Pancreas (tissue), 10 donors: Measurements from ENCODE around the gene PNPLA7. TPM values are rescaled to one million over a fixed set of nuclear protein-coding genes. Genes with fewer than 3 reads are reported as not detected.

Source experiments
- ATAC-seq, 4 donors: fragments of 200-7000 bp; cut with Tn5 transposase; one replicate each; pipeline versions ENCODE4 v1.8.0 to v1.9.1; 2020; ENCODE audit warnings: mild to moderate bottlenecking in 4 of 4, moderate library complexity in 4 of 4
- DNase-seq, 6 donors: peaks; one replicate each; pipeline ENCODE4 v3.0.0-alpha.2; 2020
- FAIRE-seq: peaks from 2 replicates; lab custom pipeline; 2012; peaks lifted over from hg19 to GRCh38; lab: Jason Lieb, UNC
- H3K27ac ChIP-seq, 4 donors: fragments of 200-600 bp; sonication (generic); 1 replicate in 3 of 4; 2 replicates in 1 of 4; pipeline versions ENCODE4 v1.5.0 to v1.8.0; 2020
- H3K27me3 ChIP-seq, 4 donors: fragments of 200-600 bp; one replicate each; pipeline ENCODE4 v1.8.0; 2021
- H3K36me3 ChIP-seq, 3 donors: fragments of 200-600 bp; sonication (generic) in 1 of 3; one replicate each; pipeline versions ENCODE4 v1.5.0 to v1.8.0; 2020 to 2021
- H3K4me1 ChIP-seq, 3 donors: fragments of 200-600 bp; one replicate each; pipeline ENCODE4 v1.8.0; 2021
- H3K4me3 ChIP-seq, 4 donors: fragments of 200-600 bp; sonication (generic) in 2 of 4; one replicate each; pipeline versions ENCODE4 v1.5.0 to v1.8.0; 2020 to 2021
- H3K9me3 ChIP-seq, 4 donors: fragments of 200-600 bp; one replicate each; pipeline ENCODE4 v1.8.0; 2021
- CTCF ChIP-seq, 4 donors: fragments of 200-600 bp; sonication (generic) in 3 of 4; IDR thresholded peaks; one replicate each; pipeline versions ENCODE4 v1.5.0 to v1.8.0; 2021; ENCODE audit warnings: antibody characterized with exemption in 4 of 4
- WGBS, 2 donors: extraction: QIAGEN DNeasy Blood & Tissue Kit; methylation state at CpG; one replicate each; pipeline ENCODE4 v1.1.7; 2013; 5-methylcytosine and 5-hydroxymethylcytosine counted together
- intact Hi-C, 3 donors: fragments of 100-400 bp; cut with DNase I; formaldehyde crosslinking; loops; one replicate each; pipeline versions ENCODE4 v1.11.1 to v1.14.2; 2022
- polyA plus RNA-seq, 2 donors: library from polyadenylated mRNA; stranded (reverse); fragments of 200-250 nt; gene quantifications; one replicate each; pipeline ENCODE4 v1.2.3, GENCODE V29; 2013
- total RNA-seq, 6 donors: library from RNA; stranded (reverse); fragmentation: NEBNext Ultra II Directional in 4 of 6; extraction: Animal tissue kit (Norgen Biotek cat#: 25700) in 4 of 6; gene quantifications; one replicate each; pipeline versions ENCODE4 v1.2.1 to v1.2.4, GENCODE V29; 2021 to 2023
- donor health status: healthy with polysubstance abuse.
- donor health status: DM: no; HTN: no; CAD: no; lungs with moderate emphysema.
- donor health status: DM: no; HTN: no; CAD: no.
- donor health status: control.
- donor health status: control.
- donor health status: Bipolar disorder and iron deficiency.
- donor health status: DM: yes; HTN: yes; CAD: no.
- donor health status: DM: no; HTN: no; CAD: no.
- donor health status: DM: no; HTN: no; CAD: no.
- donor health status: DM: yes; HTN: yes; CAD: no.

PNPLA7 gene
- total and polyA plus RNA-seq, 8 donors, result 7.1 to 71.8 (median 18.0) TPM

DNA sequence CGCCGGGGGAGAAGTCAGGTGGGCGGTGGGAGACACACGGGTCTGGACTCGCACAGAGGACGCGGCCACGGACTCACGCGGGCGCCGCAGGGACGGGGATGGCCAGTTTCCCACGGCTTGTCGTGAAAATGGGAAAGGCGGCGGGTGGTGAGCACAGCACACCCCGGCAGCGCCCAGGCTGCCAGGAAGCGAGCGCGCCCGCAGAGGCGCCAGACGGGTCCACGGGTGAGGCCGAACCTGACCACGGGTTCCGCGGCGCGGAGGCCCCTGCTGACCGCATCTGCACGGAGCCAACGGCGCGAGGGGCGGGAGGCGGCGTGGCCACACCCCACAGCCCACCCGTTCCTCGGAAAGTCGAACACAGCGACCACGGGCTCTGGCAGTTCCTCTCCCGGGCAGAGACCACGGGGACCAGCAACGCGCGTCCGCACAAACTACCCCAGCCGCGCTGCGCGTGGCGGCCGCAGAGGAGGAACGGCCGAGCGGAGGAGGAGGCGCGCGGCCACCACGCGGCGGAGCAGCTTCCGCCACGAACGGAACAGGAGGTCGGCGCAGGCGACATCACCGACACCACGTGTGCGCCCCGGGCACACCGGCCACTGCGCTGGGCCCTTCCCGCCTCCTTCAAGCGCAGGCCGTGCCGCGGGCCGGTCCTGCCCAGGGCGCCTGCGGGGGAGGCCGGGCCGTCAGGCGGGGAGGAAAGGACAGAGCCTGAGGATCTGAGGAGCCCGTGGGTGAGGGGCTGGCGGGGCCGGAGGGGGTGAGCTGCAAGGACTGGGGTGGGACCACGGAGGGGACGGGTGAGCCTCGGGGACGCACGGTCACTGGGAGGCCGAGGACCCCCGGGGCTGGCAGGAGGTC is 132.8 kb downstream of the PNPLA7 start:
- Histone ChIP-seq H3K4me1 (peaks cover 5 to 9% (median 8%) of the 10 kb centered on the region in 3 donors), H3K27me3 (no peaks in the 10 kb centered on the region), H3K27ac (no peak overlapping the region), H3K9me3 (no peaks in the 10 kb centered on the region), H3K36me3 (no peaks in the 10 kb centered on the region), H3K4me3 (peak overlapping the region in 3 of 4 donors; percentile 7 to 24 (median 22))
- WGBS, 2 donors, result 83 to 87% methylated on average over 90 to 99 of the region's 99 CpGs
- peak in 3 of 6 donors; percentile 41 to 68 (median 60) for DNase-seq
- FAIRE-seq, result no peak
- no peak for TF ChIP-seq CTCF (IDR thresholded peaks at IDR 0.05)
- intact Hi-C loops, result no loop called here
- ATAC-seq, result peak; percentile 17 to 73 (median 58)

DNA sequence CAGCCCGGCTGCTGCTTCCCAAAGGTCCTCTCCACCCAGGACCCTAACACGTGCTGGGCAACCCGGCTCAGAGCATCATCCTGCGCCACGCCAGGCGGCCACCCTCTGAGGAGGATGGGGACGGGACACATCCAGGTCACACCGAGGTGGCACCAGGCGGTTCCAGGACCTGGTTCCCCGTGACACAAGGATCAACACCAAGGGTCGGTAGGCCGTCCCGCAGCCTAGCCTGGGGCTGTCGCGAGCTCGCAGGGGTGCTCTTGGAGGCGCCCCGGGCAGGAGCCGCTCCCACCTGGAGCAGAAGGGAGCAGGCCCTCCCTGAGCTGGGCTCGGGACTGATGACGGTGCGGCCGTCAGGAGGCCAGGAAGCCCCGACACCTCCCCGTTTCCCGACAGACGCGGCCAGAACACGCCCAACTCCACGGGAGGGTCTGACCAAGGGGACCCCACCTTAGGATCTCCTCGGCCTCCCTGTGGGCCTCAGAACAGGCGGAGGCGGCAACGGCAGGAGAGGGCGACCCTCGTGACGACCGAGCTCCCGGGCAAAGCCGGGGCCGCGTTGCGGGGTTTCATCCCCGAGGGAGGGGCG is 133.5 kb downstream of the PNPLA7 start:
- intact Hi-C loops, result no loop called here
- FAIRE-seq (no peak), DNase-seq (peak in 2 of 6 donors; percentile 41 to 79), ATAC-seq (no peak)
- H3K4me3 ChIP-seq, result peak overlapping the region in 2 of 4 donors; percentile 22 to 24
- no peaks in the 10 kb centered on the region for H3K27me3 ChIP-seq
- H3K9me3 ChIP-seq, result no peaks in the 10 kb centered on the region
- no peak overlapping the region for H3K27ac ChIP-seq
- H3K4me1 ChIP-seq, result peaks cover 0 to 4% (median 2%) of the 10 kb centered on the region in 3 donors
- WGBS, 2 donors, result 92 to 95% methylated on average over 42 to 45 of the region's 45 CpGs
- H3K36me3 ChIP-seq, result no peaks in the 10 kb centered on the region
- no peak for TF ChIP-seq CTCF (IDR thresholded peaks at IDR 0.05)

DNA sequence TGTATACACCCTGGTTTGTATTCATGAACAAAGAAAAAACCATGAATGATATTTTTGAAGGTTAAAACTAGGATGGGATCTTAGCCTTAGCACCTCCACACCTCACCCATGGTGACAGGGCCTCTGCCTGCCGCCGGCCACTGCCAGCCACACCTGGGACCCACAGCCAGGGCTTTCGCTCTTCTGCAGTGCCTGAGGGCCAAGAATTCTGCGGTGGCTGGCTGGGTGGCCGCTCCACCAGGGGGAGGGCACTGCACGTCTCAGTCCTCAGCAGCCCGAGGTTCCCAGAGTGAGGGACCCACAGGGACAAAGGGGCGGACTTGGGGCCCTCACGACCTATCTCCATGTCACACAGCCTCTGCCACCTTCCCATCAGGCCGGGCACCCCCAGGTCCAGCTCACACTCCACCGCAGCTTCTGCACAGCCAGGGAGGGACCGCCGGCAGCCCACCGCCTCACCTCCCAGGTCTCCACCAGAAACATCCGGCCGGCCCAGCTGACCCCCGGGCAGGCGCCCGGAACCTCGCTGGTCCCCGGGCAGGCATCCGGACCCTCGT is 134.1 kb downstream of the PNPLA7 start:
- intact Hi-C loops, result no loop called here
- 95% methylated on average over 23 of the region's 23 CpGs for WGBS, 2 donors
- Histone ChIP-seq H3K27me3 (no peaks in the 10 kb centered on the region), H3K36me3 (no peaks in the 10 kb centered on the region), H3K9me3 (no peaks in the 10 kb centered on the region), H3K4me1 (no peaks in the 10 kb centered on the region), H3K27ac (no peak overlapping the region), H3K4me3 (no peak overlapping the region)
- DNase-seq (no peak), ATAC-seq (no peak), FAIRE-seq (no peak)
- TF ChIP-seq CTCF (IDR thresholded peaks at IDR 0.05), result no peak

GRCh38 chr9:137415451-137415850 is 134.8 kb downstream of the PNPLA7 start:
- intact Hi-C loops, result no loop called here
- FAIRE-seq, result no peak
- H3K27ac ChIP-seq, result no peak overlapping the region
- H3K4me1 ChIP-seq, result no peaks in the 10 kb centered on the region
- TF ChIP-seq CTCF (IDR thresholded peaks at IDR 0.05), result no peak
- 87 to 93% methylated on average over 5 of the region's 5 CpGs for WGBS, 2 donors
- no peak for ATAC-seq
- no peaks in the 10 kb centered on the region for H3K36me3 ChIP-seq
- no peaks in the 10 kb centered on the region for H3K9me3 ChIP-seq
- peak in 1 of 6 donors; percentile 49 for DNase-seq
- no peaks in the 10 kb centered on the region for H3K27me3 ChIP-seq
- H3K4me3 ChIP-seq, result no peak overlapping the region
